IMR-90 (cell line): ENCODE data around the gene PTX4. TPM values are rescaled to one million over a fixed set of nuclear protein-coding genes. Genes with fewer than 3 reads are reported as not detected.

ENCODE experiments used
- ATAC-seq: fragments of 200-7000 bp; cut with Tn5 transposase; 2 replicates; pipeline ENCODE4 v1.9.1; 2020; ENCODE audit warnings: low read depth, mild to moderate bottlenecking, moderate library complexity
- BruUV-seq: library from RNA; stranded (reverse); fragments of 400-500 nt; replicated peaks from 2 replicates; lab custom pipeline; 2021; lab: Mats Ljungman, UMichigan
- CTCF ChIA-PET: fragments of 300-600 bp; formaldehyde crosslinking; extraction: SDS; loops from one replicate; lab custom pipeline; 2021; ENCODE audit warnings: antibody characterized with exemption; lab: Yijun Ruan, JAX
- POLR2A ChIA-PET: fragments of 300-600 bp; sonication (Branson Sonifier 250); formaldehyde crosslinking; loops from one replicate; lab custom pipeline; 2022; ENCODE audit warnings: antibody characterized with exemption; ENCODE audit not compliant: unreplicated experiment; lab: Charles Lee
- DNase-seq: peaks from one replicate; pipeline ENCODE4 v3.0.0; 2013
- H2AFZ ChIP-seq: replicated peaks from 2 replicates; pipeline ENCODE3; 2013; ENCODE audit warnings: low read length, mild to moderate bottlenecking; ENCODE audit not compliant: poor library complexity
- H2AK5ac ChIP-seq: 2 replicates; pipeline ENCODE4 v1.6.1; 2013; ENCODE audit warnings: low read depth, low read length, inconsistent platforms
- H2AK9ac ChIP-seq: replicated peaks from 2 replicates; pipeline ENCODE3; 2013; ENCODE audit warnings: mild to moderate bottlenecking, low read depth, low read length, moderate library complexity; ENCODE audit not compliant: poor library complexity
- H2BK120ac ChIP-seq: 2 replicates; pipeline ENCODE4 v1.6.1; 2013; ENCODE audit warnings: low read depth, low read length, inconsistent platforms
- H2BK15ac ChIP-seq: 3 replicates; pipeline ENCODE4 v1.6.1; 2013; ENCODE audit warnings: low read depth, low read length, inconsistent platforms
- H2BK20ac ChIP-seq: 2 replicates; pipeline ENCODE4 v1.6.1; 2013; ENCODE audit warnings: low read depth, mild to moderate bottlenecking, inconsistent platforms, low read length, moderate library complexity
- H2BK5ac ChIP-seq: 2 replicates; pipeline ENCODE4 v1.6.1; 2013; ENCODE audit warnings: mild to moderate bottlenecking, low read depth, low read length, inconsistent platforms; ENCODE audit not compliant: poor library complexity, severe bottlenecking
- H3K14ac ChIP-seq: replicated peaks from 2 replicates; pipeline ENCODE4 v1.6.1; 2013; ENCODE audit warnings: low read depth, low read length, inconsistent platforms
- H3K18ac ChIP-seq: 2 replicates; pipeline ENCODE4 v1.6.1; 2013; ENCODE audit warnings: low read depth, low read length, control low read depth
- H3K23ac ChIP-seq: 2 replicates; pipeline ENCODE4 v1.6.1; 2013; ENCODE audit warnings: low read depth, low read length, inconsistent platforms
- H3K27ac ChIP-seq: 2 replicates; pipeline ENCODE4 v1.5.1; 2013; ENCODE audit warnings: mild to moderate bottlenecking, control low read depth, low read length; ENCODE audit not compliant: insufficient read depth
- H3K27me3 ChIP-seq: 2 replicates; pipeline ENCODE4 v1.6.1; 2013; ENCODE audit warnings: low read length; ENCODE audit not compliant: control insufficient read depth, insufficient read depth
- H3K36me3 ChIP-seq: 2 replicates; pipeline ENCODE4 v1.6.1; 2013; ENCODE audit warnings: low read length, mixed read lengths; ENCODE audit not compliant: control insufficient read depth, insufficient read depth
- H3K4ac ChIP-seq: 2 replicates; pipeline ENCODE4 v1.6.1; 2013; ENCODE audit warnings: low read depth, low read length, inconsistent platforms
- H3K4me1 ChIP-seq: 2 replicates; pipeline ENCODE4 v1.6.1; 2013; ENCODE audit warnings: low read length, mixed read lengths; ENCODE audit not compliant: control insufficient read depth, insufficient read depth
- H3K4me2 ChIP-seq: 2 replicates; pipeline ENCODE4 v1.6.1; 2013; ENCODE audit warnings: low read depth, mild to moderate bottlenecking, control low read depth, low read length, moderate library complexity
- H3K4me3 ChIP-seq: 2 replicates; pipeline ENCODE4 v1.5.1; 2013; ENCODE audit warnings: low read depth, mild to moderate bottlenecking, control low read depth, low read length, moderate library complexity; ENCODE audit not compliant: insufficient read depth
- H3K56ac ChIP-seq: 2 replicates; pipeline ENCODE4 v1.6.1; 2013; ENCODE audit warnings: low read length, inconsistent platforms; ENCODE audit not compliant: insufficient read depth; ENCODE audit errors: extremely low read depth
- H3K79me1 ChIP-seq, 2 experiments: 2 replicates each; pipeline ENCODE4 v1.6.1; 2013; ENCODE audit warnings: low read length in 2 of 2, inconsistent platforms in 1 of 2, low read depth in 1 of 2
- H3K9ac ChIP-seq: 2 replicates; pipeline ENCODE4 v1.6.1; 2013; ENCODE audit warnings: low read depth, low read length, control low read depth
- H3K9me1 ChIP-seq: 2 replicates; pipeline ENCODE4 v1.6.1; 2013; ENCODE audit warnings: low read length, inconsistent platforms; ENCODE audit not compliant: insufficient read depth
- H3K9me3 ChIP-seq: 2 replicates; pipeline ENCODE4 v1.6.1; 2013; ENCODE audit warnings: low read length; ENCODE audit not compliant: control insufficient read depth, insufficient read depth
- H4K20me1 ChIP-seq: 2 replicates; pipeline ENCODE4 v1.6.1; 2013; ENCODE audit warnings: low read length, inconsistent platforms; ENCODE audit not compliant: insufficient read depth
- H4K5ac ChIP-seq: 2 replicates; pipeline ENCODE4 v1.6.1; 2013; ENCODE audit warnings: mild to moderate bottlenecking, low read depth, low read length, control low read depth
- H4K8ac ChIP-seq, 2 experiments: 2 replicates each; pipeline ENCODE4 v1.6.1; 2013; ENCODE audit warnings: low read depth in 2 of 2, low read length in 2 of 2, control low read depth in 1 of 2, inconsistent platforms in 1 of 2
- H4K91ac ChIP-seq: 2 replicates; pipeline ENCODE4 v1.6.1; 2013; ENCODE audit warnings: low read depth, low read length, inconsistent platforms; ENCODE audit not compliant: insufficient read depth
- BHLHE40 ChIP-seq: fragments of 150-350 bp; IDR thresholded peaks from 2 replicates; pipeline ENCODE4 v1.6.1; 2016; ENCODE audit warnings: mild to moderate bottlenecking, low read depth, low read length
- CEBPB ChIP-seq: IDR thresholded peaks from 2 replicates; pipeline ENCODE4 v1.6.1; 2012; ENCODE audit warnings: low read depth, low read length, improper control_type of control experiment
- CTCF ChIP-seq: conservative IDR thresholded peaks from 2 replicates; pipeline ENCODE4 v1.5.1; 2012; ENCODE audit warnings: mild to moderate bottlenecking, low read depth, low read length, improper control_type of control experiment
- ELK1 ChIP-seq: fragments of 150-350 bp; IDR thresholded peaks from 2 replicates; pipeline ENCODE4 v1.6.1; 2016; ENCODE audit warnings: low read depth, mild to moderate bottlenecking, low read length, moderate library complexity, borderline replicate concordance
- FOS ChIP-seq: fragments of 150-350 bp; IDR thresholded peaks from 2 replicates; pipeline ENCODE4 v1.6.1; 2016; ENCODE audit warnings: low read depth, low read length
- MAFK ChIP-seq: IDR thresholded peaks from 2 replicates; pipeline ENCODE4 v1.6.1; 2012; ENCODE audit warnings: low read depth, low read length, improper control_type of control experiment
- MAZ ChIP-seq: IDR thresholded peaks from 2 replicates; pipeline ENCODE4 v1.6.1; 2012; ENCODE audit warnings: low read depth, mild to moderate bottlenecking, low read length, improper control_type of control experiment, moderate library complexity, borderline replicate concordance
- MXI1 ChIP-seq: IDR thresholded peaks from 2 replicates; pipeline ENCODE4 v1.6.1; 2012; ENCODE audit warnings: low read depth, mild to moderate bottlenecking, low read length, moderate library complexity, borderline replicate concordance
- NFE2L2 ChIP-seq: fragments of 150-350 bp; IDR thresholded peaks from 2 replicates; pipeline ENCODE4 v1.6.1; 2016; ENCODE audit warnings: low read depth, mild to moderate bottlenecking, low read length
- POLR2A ChIP-seq: IDR thresholded peaks from 2 replicates; pipeline ENCODE4 v1.6.1; 2012; ENCODE audit warnings: mild to moderate bottlenecking, low read depth, low read length
- RAD21 ChIP-seq: IDR thresholded peaks from 2 replicates; pipeline ENCODE4 v1.6.1; 2012; ENCODE audit warnings: low read length, improper control_type of control experiment
- RCOR1 ChIP-seq: IDR thresholded peaks from 2 replicates; pipeline ENCODE4 v1.6.1; 2012; ENCODE audit warnings: mild to moderate bottlenecking, low read length, improper control_type of control experiment; ENCODE audit not compliant: insufficient replicate concordance
- RFX5 ChIP-seq: IDR thresholded peaks from 2 replicates; pipeline ENCODE4 v1.8.0; 2012; ENCODE audit warnings: low read depth, mild to moderate bottlenecking, low read length, moderate library complexity
- SMC3 ChIP-seq: fragments of 150-350 bp; IDR thresholded peaks from 2 replicates; pipeline ENCODE4 v1.6.1; 2016; ENCODE audit warnings: low read depth, mild to moderate bottlenecking, antibody characterized with exemption, low read length, moderate library complexity
- WGBS, 2 experiments: methylation state at CpG; one replicate each; pipeline versions ENCODE4 v1.1.5 to v1.1.7; 2013; ENCODE audit warnings: missing lambda C conversion rate in 2 of 2; ENCODE audit not compliant: insufficient read length in 1 of 2; ENCODE audit errors: extremely low coverage in 2 of 2; 5-methylcytosine and 5-hydroxymethylcytosine counted together
- dilution Hi-C: fragments of 300-500 bp; cut with HindIII; formaldehyde crosslinking; loops from one replicate; pipeline ENCODE4 v1.14.3; 2018; ENCODE audit warnings: low sequenced_read_pairs; ENCODE audit not compliant: unreplicated experiment
- in situ Hi-C: fragments of 300-500 bp; cut with MboI; formaldehyde crosslinking; loops from 3 replicates; pipeline ENCODE4 v1.14.3; 2019; ENCODE audit warnings: low sequenced_read_pairs, inconsistent platforms, mixed read lengths
- intact Hi-C: fragments of 100-400 bp; cut with micrococcal nuclease; formaldehyde crosslinking; loops from 2 replicates; pipeline ENCODE4 v1.10.0; 2022
- polyA plus RNA-seq, 3 experiments: library from polyadenylated mRNA; depleted of rRNA; stranded (reverse); fragments of >200 nt; gene quantifications; 2 replicates each; pipeline ENCODE4 v1.2.3, GENCODE V29; 2012; ENCODE audit warnings: low replicate concordance in 1 of 3
- total RNA-seq: library from RNA; depleted of rRNA; stranded (reverse); fragments of >200 nt; gene quantifications from 2 replicates; pipeline ENCODE4 v1.2.3, GENCODE V29; 2012

Gene PTX4
- total and polyA plus RNA-seq, 2 of the 4 experiments (the other 2 are of a cell fraction), result 0.07 TPM; not detected in 1

GRCh38 chr16:1472974-1473373 lies 15.8 kb downstream of the PTX4 start (continued):
- TF ChIP-seq NFE2L2 (no peak), RCOR1 (no peak), RFX5 (no peak), FOS (no peak), SMC3 (no peak)

- no peak overlapping the region for H4K5ac ChIP-seq
- no peaks in the 10 kb centered on the region for H3K9me3 ChIP-seq
- H2AFZ ChIP-seq, result no peak overlapping the region
- no peak overlapping the region for H2BK15ac ChIP-seq
- no TSS peak for BruUV-seq
- no peak overlapping the region for H2BK5ac ChIP-seq
- dilution Hi-C loops, result no loop called here
- no peak overlapping the region for H3K18ac ChIP-seq
- ChIA-PET CTCF (interaction anchor here (0.9 kb wide), 1 partner anchor 11 kb away, joined by 5 read pairs; no protein-coding TSS in a partner anchor), POLR2A (no interaction called here)
- 93% methylated on average over 12 of the region's 26 CpGs; no CpG with 5 or more reads in 1 of the 2 experiments for WGBS, 2 experiments
- no peaks in the 10 kb centered on the region for H3K27me3 ChIP-seq
- H3K23ac ChIP-seq, result no peak overlapping the region
- no peak overlapping the region for H3K56ac ChIP-seq
- H3K36me3 ChIP-seq, result peaks cover 3% of the 10 kb centered on the region; the same call in 1 of the 2 replicates
- DNase-seq (no peak), ATAC-seq (no peak)
- H3K4me2 ChIP-seq, result no peak overlapping the region
- H2BK120ac ChIP-seq, result no peak overlapping the region
- peak overlapping the region; percentile 72 for H2AK9ac ChIP-seq
- 0 out of 2 replicates have a peak, but pooled peaks cover 7% of the 10 kb centered on the region for H3K4me1 ChIP-seq
- H3K27ac ChIP-seq, result no peak overlapping the region
- peaks cover 36% of the 10 kb centered on the region for H4K20me1 ChIP-seq
- in situ Hi-C loops, result no loop called here
- H3K9me1 ChIP-seq, result peaks cover 14% of the 10 kb centered on the region
- no peak overlapping the region for H2AK5ac ChIP-seq
- no peak overlapping the region for H2BK20ac ChIP-seq
- no peak overlapping the region for H3K4ac ChIP-seq
- H3K14ac ChIP-seq, result no peak overlapping the region
- no peak overlapping the region for H4K8ac ChIP-seq
- peaks cover 38 to 73% of the 10 kb centered on the region in 2 experiments for H3K79me1 ChIP-seq
- H3K9ac ChIP-seq, result no peak overlapping the region
- intact Hi-C loops, result loop anchor here (10.0 kb wide), 1 partner anchor 47 kb away; the partner anchor contains the start of gene UQCC4
- no peak overlapping the region for H4K91ac ChIP-seq
- H3K4me3 ChIP-seq, result no peak overlapping the region
- TF ChIP-seq POLR2A (no peak), BHLHE40 (no peak), NFE2L2 (no peak), FOS (no peak), MXI1 (no peak), MAZ (no peak), RAD21 (no peak), MAFK (no peak), RFX5 (no peak), CEBPB (no peak), CTCF (no peak), ELK1 (no peak), RCOR1 (no peak)
These were observed 17.1 kb downstream of the PTX4 start for GRCh38 chr16:1471569-1472194.
